HCT116 (cell line): ENCODE data around the gene NET1. TPM values are rescaled to one million over a fixed set of nuclear protein-coding genes. Genes with fewer than 3 reads are reported as not detected.

Experiments used
- ATAC-seq: fragments of 200-7000 bp; cut with Tn5 transposase; 2 replicates; pipeline ENCODE4 v1.9.1; 2020; ENCODE audit warnings: mild to moderate bottlenecking, moderate library complexity
- BruUV-seq: library from RNA; stranded (reverse); fragments of 400-500 nt; replicated peaks from 2 replicates; lab custom pipeline; 2021; lab: Mats Ljungman, UMichigan
- CTCF ChIA-PET: fragments of 300-600 bp; sonication (Branson Sonifier 250); formaldehyde crosslinking; loops from one replicate; lab custom pipeline; 2021; ENCODE audit warnings: antibody characterized with exemption; lab: Charles Lee
- POLR2A ChIA-PET: fragments of 300-600, 350-600 bp; sonication (Branson Sonifier 250); formaldehyde crosslinking; loops from one replicate; lab custom pipeline; 2021; ENCODE audit warnings: antibody characterized with exemption; lab: Charles Lee
- RAD21 ChIA-PET, 2 experiments: fragments of 300-600 bp; sonication (Branson Sonifier 250); formaldehyde crosslinking; loops; one replicate each; lab custom pipeline; 2023; ENCODE audit warnings: low total read pairs in 2 of 2; ENCODE audit not compliant: uncharacterized antibody in 2 of 2, unreplicated experiment in 2 of 2, low non-redundant PET in 1 of 2; lab: Charles Lee
- DNase-seq: peaks from one replicate; pipeline ENCODE4 v3.0.0-alpha.2; 2010; ENCODE audit warnings: low read depth, low spot score
- H2AFZ ChIP-seq: fragments of 200-600 bp; shearing (Covaris generic), sonication (generic); 2 replicates; pipeline ENCODE4 v1.6.1; 2017; ENCODE audit warnings: low read depth, mixed run types, mixed read lengths, antibody characterized with exemption, low read length; ENCODE audit not compliant: poor library complexity, severe bottlenecking
- H3K27ac ChIP-seq: 2 replicates; pipeline ENCODE4 v1.5.1; 2012; ENCODE audit warnings: low read depth, low read length
- H3K27me3 ChIP-seq: fragments of 200-600 bp; sonication (generic); 2 replicates; pipeline ENCODE4 v1.6.1; 2016; ENCODE audit warnings: mixed run types, low read length, mixed read lengths; ENCODE audit not compliant: insufficient read depth
- H3K36me3 ChIP-seq, 2 experiments: fragments of 200-500 bp in 1 of 2; fragments of 200-600 bp in 1 of 2; sonication (Bioruptor generic) in 1 of 2; sonication (generic) in 1 of 2; 2 replicates each; pipeline versions ENCODE4 v1.5.1 to v1.6.1; 2014 to 2016; ENCODE audit warnings: low read length in 2 of 2, inconsistent platforms in 1 of 2, mixed read lengths in 1 of 2, mixed run types in 1 of 2; ENCODE audit not compliant: insufficient read depth in 2 of 2, control insufficient read depth in 1 of 2
- H3K4me1 ChIP-seq, 2 experiments: fragments of 200-600 bp in 1 of 2; sonication (generic) in 1 of 2; 2 replicates each; pipeline versions ENCODE4 v1.5.1 to v1.6.1; 2012 to 2017; ENCODE audit warnings: low read length in 2 of 2, inconsistent platforms in 1 of 2, mild to moderate bottlenecking in 1 of 2, mixed read lengths in 1 of 2, mixed run types in 1 of 2, moderate library complexity in 1 of 2; ENCODE audit not compliant: insufficient read depth in 2 of 2, control insufficient read depth in 1 of 2
- H3K4me2 ChIP-seq: fragments of 200-600 bp; sonication (generic); 2 replicates; pipeline ENCODE4 v1.6.1; 2017; ENCODE audit warnings: mixed run types, low read length, mixed read lengths
- H3K4me3 ChIP-seq, 2 experiments: fragments of 200-600 bp in 1 of 2; sonication (generic) in 1 of 2; replicated peaks in 1 of 2; 2 replicates each; pipeline ENCODE4 v1.5.1; 2011 to 2016; ENCODE audit warnings: low read length in 2 of 2, control low read depth in 1 of 2, low read depth in 1 of 2, mild to moderate bottlenecking in 1 of 2, mixed read lengths in 1 of 2, mixed run types in 1 of 2
- H3K79me2 ChIP-seq: fragments of 200-600 bp; sonication (generic); 2 replicates; pipeline ENCODE4 v1.6.1; 2017; ENCODE audit warnings: mild to moderate bottlenecking, mixed run types, low read length, moderate library complexity, mixed read lengths; ENCODE audit not compliant: insufficient read depth
- H3K9ac ChIP-seq: fragments of 200-600 bp; sonication (generic); 2 replicates; pipeline ENCODE4 v1.6.1; 2016; ENCODE audit warnings: low read length, mixed read lengths
- H3K9me2 ChIP-seq: fragments of 200-600 bp; sonication (generic), shearing (Covaris generic); 2 replicates; pipeline ENCODE4 v1.6.1; 2017; ENCODE audit warnings: mixed run types, mild to moderate bottlenecking, moderate library complexity; ENCODE audit not compliant: insufficient read depth
- H3K9me3 ChIP-seq, 2 experiments: fragments of 200-500 bp in 1 of 2; fragments of 200-600 bp in 1 of 2; sonication (Bioruptor generic) in 1 of 2; sonication (generic) in 1 of 2; 2 replicates each; pipeline ENCODE4 v1.6.1; 2014 to 2017; ENCODE audit warnings: low read length in 2 of 2, mixed read lengths in 2 of 2, inconsistent platforms in 1 of 2, low read depth in 1 of 2, mild to moderate bottlenecking in 1 of 2, mixed run types in 1 of 2, moderate library complexity in 1 of 2; ENCODE audit not compliant: control insufficient read depth in 1 of 2, insufficient read depth in 1 of 2
- H4K20me1 ChIP-seq: fragments of 200-600 bp; sonication (generic), shearing (Covaris generic); 2 replicates; pipeline ENCODE4 v1.6.1; 2017; ENCODE audit warnings: mixed run types, mild to moderate bottlenecking, moderate library complexity; ENCODE audit not compliant: insufficient read depth
- CBX3 ChIP-seq: IDR thresholded peaks from 2 replicates; pipeline ENCODE4 v1.6.1; 2012; ENCODE audit warnings: low read depth
- CEBPB ChIP-seq: IDR thresholded peaks from 2 replicates; pipeline ENCODE4 v1.6.1; 2012; ENCODE audit warnings: low read depth
- EGR1 ChIP-seq: IDR thresholded peaks from 2 replicates; pipeline ENCODE4 v1.6.1; 2012; ENCODE audit warnings: low read depth
- EZH2 ChIP-seq: fragments of 200-600 bp; sonication (generic); IDR thresholded peaks from 2 replicates; pipeline ENCODE4 v1.6.1; 2017; ENCODE audit warnings: antibody characterized with exemption, mixed run types
- FOSL1 ChIP-seq: IDR thresholded peaks from 2 replicates; pipeline ENCODE4 v1.6.1; 2012; ENCODE audit warnings: low read depth
- SP1 ChIP-seq: IDR thresholded peaks from 2 replicates; pipeline ENCODE4 v1.6.1; 2012; ENCODE audit warnings: low read depth
- TCF7L2 ChIP-seq: IDR thresholded peaks from 2 replicates; pipeline ENCODE4 v1.7.0; 2011; ENCODE audit warnings: borderline replicate concordance, inconsistent platforms; ENCODE audit not compliant: insufficient read depth, insufficient read length; ENCODE audit errors: extremely low read depth
- intact Hi-C: fragments of 100-400 bp; cut with micrococcal nuclease; formaldehyde crosslinking; loops from 2 replicates; pipeline ENCODE4 v1.10.0; 2022
- total RNA-seq: library from RNA; stranded (reverse); gene quantifications from one replicate; pipeline ENCODE4 v1.2.1, GENCODE V29; 2021; ENCODE audit not compliant: unreplicated experiment
- TF ChIP-seq, protein P1 (sequence below): IDR thresholded peaks from 2 replicates; pipeline ENCODE4 v1.6.1; 2011; ENCODE audit warnings: mild to moderate bottlenecking, low read length, moderate library complexity; ENCODE audit not compliant: insufficient replicate concordance; ENCODE audit errors: extremely low read depth
- TF ChIP-seq, protein P2 (sequence below): IDR thresholded peaks from 2 replicates; pipeline ENCODE4 v1.6.1; 2012; ENCODE audit warnings: low read depth
- TF ChIP-seq, protein P3 (sequence below), 3 experiments: fragments of 200-600 bp in 1 of 3; sonication (generic) in 1 of 3; IDR thresholded peaks in 2 of 3; conservative IDR thresholded peaks in 1 of 3; 2 replicates each; pipeline ENCODE4 v1.5.1; 2012 to 2017; ENCODE audit warnings: low read depth in 2 of 3, low read length in 2 of 3, antibody characterized with exemption in 1 of 3, borderline replicate concordance in 1 of 3, control low read depth in 1 of 3, mild to moderate bottlenecking in 1 of 3, mixed read lengths in 1 of 3, mixed run types in 1 of 3, moderate library complexity in 1 of 3; ENCODE audit not compliant: insufficient read depth in 1 of 3

Gene NET1
- total RNA-seq, 1 experiment from 2014 or later, result 51.2 TPM

DNA sequence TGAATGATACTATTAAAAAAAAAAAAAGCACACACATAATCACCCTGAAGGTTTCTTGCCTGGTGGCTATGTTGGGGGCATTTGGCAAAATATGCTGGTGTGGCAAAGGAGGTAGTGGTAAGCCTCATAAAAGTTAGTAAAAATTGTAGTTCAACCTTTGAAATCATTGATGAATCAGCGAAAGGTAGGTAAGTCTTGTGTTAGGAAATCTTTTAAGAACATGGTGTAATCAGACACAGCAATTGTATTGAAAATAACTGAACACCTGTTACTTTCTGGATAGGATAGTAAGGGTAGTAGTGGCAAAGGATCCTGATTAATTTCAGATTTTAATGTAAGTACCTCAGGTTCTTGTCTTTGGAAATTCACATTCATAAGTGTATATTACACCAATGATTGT is 46.1 kb downstream of the NET1 start:
- intact Hi-C loops, result no loop called here
- CTCF ChIA-PET, result no interaction called here

More for the DNA sequence above, 46.1 kb downstream of the NET1 start:
- POLR2A ChIA-PET, result no interaction called here
- Histone ChIP-seq H4K20me1 (no peaks in the 10 kb centered on the region), H3K9ac (no peak overlapping the region), H3K36me3 (peaks cover 27 to 37% of the 10 kb centered on the region in 2 experiments), H3K9me3 (no peaks in the 10 kb centered on the region), H3K4me3 (no peak overlapping the region), H3K9me2 (no peaks in the 10 kb centered on the region), H3K4me1 (no peaks in the 10 kb centered on the region), H3K79me2 (no peaks in the 10 kb centered on the region), H3K27me3 (no peaks in the 10 kb centered on the region), H2AFZ (no peak overlapping the region), H3K4me2 (no peak overlapping the region), H3K27ac (no peak overlapping the region)
- TF ChIP-seq, protein P1, sequence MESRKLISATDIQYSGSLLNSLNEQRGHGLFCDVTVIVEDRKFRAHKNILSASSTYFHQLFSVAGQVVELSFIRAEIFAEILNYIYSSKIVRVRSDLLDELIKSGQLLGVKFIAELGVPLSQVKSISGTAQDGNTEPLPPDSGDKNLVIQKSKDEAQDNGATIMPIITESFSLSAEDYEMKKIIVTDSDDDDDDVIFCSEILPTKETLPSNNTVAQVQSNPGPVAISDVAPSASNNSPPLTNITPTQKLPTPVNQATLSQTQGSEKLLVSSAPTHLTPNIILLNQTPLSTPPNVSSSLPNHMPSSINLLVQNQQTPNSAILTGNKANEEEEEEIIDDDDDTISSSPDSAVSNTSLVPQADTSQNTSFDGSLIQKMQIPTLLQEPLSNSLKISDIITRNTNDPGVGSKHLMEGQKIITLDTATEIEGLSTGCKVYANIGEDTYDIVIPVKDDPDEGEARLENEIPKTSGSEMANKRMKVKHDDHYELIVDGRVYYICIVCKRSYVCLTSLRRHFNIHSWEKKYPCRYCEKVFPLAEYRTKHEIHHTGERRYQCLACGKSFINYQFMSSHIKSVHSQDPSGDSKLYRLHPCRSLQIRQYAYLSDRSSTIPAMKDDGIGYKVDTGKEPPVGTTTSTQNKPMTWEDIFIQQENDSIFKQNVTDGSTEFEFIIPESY, result no peak
- TF ChIP-seq, protein P2, sequence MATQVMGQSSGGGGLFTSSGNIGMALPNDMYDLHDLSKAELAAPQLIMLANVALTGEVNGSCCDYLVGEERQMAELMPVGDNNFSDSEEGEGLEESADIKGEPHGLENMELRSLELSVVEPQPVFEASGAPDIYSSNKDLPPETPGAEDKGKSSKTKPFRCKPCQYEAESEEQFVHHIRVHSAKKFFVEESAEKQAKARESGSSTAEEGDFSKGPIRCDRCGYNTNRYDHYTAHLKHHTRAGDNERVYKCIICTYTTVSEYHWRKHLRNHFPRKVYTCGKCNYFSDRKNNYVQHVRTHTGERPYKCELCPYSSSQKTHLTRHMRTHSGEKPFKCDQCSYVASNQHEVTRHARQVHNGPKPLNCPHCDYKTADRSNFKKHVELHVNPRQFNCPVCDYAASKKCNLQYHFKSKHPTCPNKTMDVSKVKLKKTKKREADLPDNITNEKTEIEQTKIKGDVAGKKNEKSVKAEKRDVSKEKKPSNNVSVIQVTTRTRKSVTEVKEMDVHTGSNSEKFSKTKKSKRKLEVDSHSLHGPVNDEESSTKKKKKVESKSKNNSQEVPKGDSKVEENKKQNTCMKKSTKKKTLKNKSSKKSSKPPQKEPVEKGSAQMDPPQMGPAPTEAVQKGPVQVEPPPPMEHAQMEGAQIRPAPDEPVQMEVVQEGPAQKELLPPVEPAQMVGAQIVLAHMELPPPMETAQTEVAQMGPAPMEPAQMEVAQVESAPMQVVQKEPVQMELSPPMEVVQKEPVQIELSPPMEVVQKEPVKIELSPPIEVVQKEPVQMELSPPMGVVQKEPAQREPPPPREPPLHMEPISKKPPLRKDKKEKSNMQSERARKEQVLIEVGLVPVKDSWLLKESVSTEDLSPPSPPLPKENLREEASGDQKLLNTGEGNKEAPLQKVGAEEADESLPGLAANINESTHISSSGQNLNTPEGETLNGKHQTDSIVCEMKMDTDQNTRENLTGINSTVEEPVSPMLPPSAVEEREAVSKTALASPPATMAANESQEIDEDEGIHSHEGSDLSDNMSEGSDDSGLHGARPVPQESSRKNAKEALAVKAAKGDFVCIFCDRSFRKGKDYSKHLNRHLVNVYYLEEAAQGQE, result no peak
- TF ChIP-seq EZH2 (no peak), EGR1 (no peak), SP1 (no peak), CBX3 (no peak), CEBPB (no peak), TCF7L2 (no peak), FOSL1 (no peak)
- TF ChIP-seq, protein P3, sequence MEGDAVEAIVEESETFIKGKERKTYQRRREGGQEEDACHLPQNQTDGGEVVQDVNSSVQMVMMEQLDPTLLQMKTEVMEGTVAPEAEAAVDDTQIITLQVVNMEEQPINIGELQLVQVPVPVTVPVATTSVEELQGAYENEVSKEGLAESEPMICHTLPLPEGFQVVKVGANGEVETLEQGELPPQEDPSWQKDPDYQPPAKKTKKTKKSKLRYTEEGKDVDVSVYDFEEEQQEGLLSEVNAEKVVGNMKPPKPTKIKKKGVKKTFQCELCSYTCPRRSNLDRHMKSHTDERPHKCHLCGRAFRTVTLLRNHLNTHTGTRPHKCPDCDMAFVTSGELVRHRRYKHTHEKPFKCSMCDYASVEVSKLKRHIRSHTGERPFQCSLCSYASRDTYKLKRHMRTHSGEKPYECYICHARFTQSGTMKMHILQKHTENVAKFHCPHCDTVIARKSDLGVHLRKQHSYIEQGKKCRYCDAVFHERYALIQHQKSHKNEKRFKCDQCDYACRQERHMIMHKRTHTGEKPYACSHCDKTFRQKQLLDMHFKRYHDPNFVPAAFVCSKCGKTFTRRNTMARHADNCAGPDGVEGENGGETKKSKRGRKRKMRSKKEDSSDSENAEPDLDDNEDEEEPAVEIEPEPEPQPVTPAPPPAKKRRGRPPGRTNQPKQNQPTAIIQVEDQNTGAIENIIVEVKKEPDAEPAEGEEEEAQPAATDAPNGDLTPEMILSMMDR (IDR thresholded peaks at IDR 0.05 in 2 of 3, conservative IDR thresholded peaks at IDR 0.05 in 1 of 3; ENCODE audit: borderline replicate concordance in 1 of 3, insufficient read depth in 1 of 3, low read depth in 2 of 3, low read length in 2 of 3), result no peak
- no peak for DNase-seq
- ATAC-seq, result no peak
- no TSS peak for BruUV-seq
- RAD21 ChIA-PET, result no interaction called here
